ENCODE measurements around the gene RAD51B. TPM values are rescaled to one million over a fixed set of nuclear protein-coding genes. Genes with fewer than 3 reads are reported as not detected.

RAD51B gene
- total and polyA plus RNA-seq, 2 donors = 6.2 to 92.9 TPM

GRCh38 chr14:68192935-68193334, 373.4 kb downstream of the RAD51B start:
- Histone ChIP-seq H3K4me3 (ENCODE audit: low read depth, low read length) (no peak overlapping the region), H3K4me1 (ENCODE audit: insufficient read depth) (no peaks in the 10 kb centered on the region), H3K36me3 (ENCODE audit: insufficient read depth) (no peaks in the 10 kb centered on the region), H3K27ac (ENCODE audit: low read depth) (no peak overlapping the region)
- DNase-seq (ENCODE audit: extremely low spot score) = no peak
- 92% methylated on average over 2 of the region's 2 CpGs for WGBS

- DNase-seq (ENCODE audit: extremely low spot score) = no peak
- 33% methylated on average over 3 of the region's 3 CpGs for WGBS
- Histone ChIP-seq H3K36me3 (ENCODE audit: insufficient read depth) (no peaks in the 10 kb centered on the region), H3K4me1 (ENCODE audit: insufficient read depth) (no peaks in the 10 kb centered on the region), H3K27ac (ENCODE audit: low read depth) (peak overlapping the region; percentile 59), H3K4me3 (ENCODE audit: low read depth, low read length) (no peak overlapping the region)
Measured at GRCh38 chr14:68193970-68194681, 374.5 kb downstream of the RAD51B start.

GRCh38 chr14:68195126-68195525, 375.5 kb downstream of the RAD51B start:
- 38% methylated on average over 1 of the region's 1 CpG for WGBS
- H3K36me3 ChIP-seq (ENCODE audit: insufficient read depth) = no peaks in the 10 kb centered on the region
- H3K27ac ChIP-seq (ENCODE audit: low read depth) = no peak overlapping the region
- H3K4me1 ChIP-seq (ENCODE audit: insufficient read depth) = no peaks in the 10 kb centered on the region
- H3K4me3 ChIP-seq (ENCODE audit: low read depth, low read length) = no peak overlapping the region
- no peak for DNase-seq (ENCODE audit: extremely low spot score)

GRCh38 chr14:68198713-68199495, 379.3 kb downstream of the RAD51B start:
- DNase-seq (ENCODE audit: extremely low spot score) = no peak
- 49% methylated on average over 3 of the region's 3 CpGs for WGBS
- Histone ChIP-seq H3K4me1 (ENCODE audit: insufficient read depth) (no peaks in the 10 kb centered on the region), H3K36me3 (ENCODE audit: insufficient read depth) (no peaks in the 10 kb centered on the region), H3K4me3 (ENCODE audit: low read depth, low read length) (no peak overlapping the region), H3K27ac (ENCODE audit: low read depth) (no peak overlapping the region)

- 42% methylated on average over 8 of the region's 8 CpGs for WGBS
- peak overlapping the region; percentile 31 for H3K27ac ChIP-seq (ENCODE audit: low read depth)
- H3K4me3 ChIP-seq (ENCODE audit: low read depth, low read length) = no peak overlapping the region
- no peaks in the 10 kb centered on the region for H3K36me3 ChIP-seq (ENCODE audit: insufficient read depth)
- H3K4me1 ChIP-seq (ENCODE audit: insufficient read depth) = no peaks in the 10 kb centered on the region
- peak; percentile 42 for DNase-seq (ENCODE audit: extremely low spot score)
Measured at GRCh38 chr14:68199554-68200151, 380.1 kb downstream of the RAD51B start.

GRCh38 chr14:68203871-68204270, 384.3 kb downstream of the RAD51B start:
- no peak overlapping the region for H3K27ac ChIP-seq (ENCODE audit: low read depth)
- no peak overlapping the region for H3K4me3 ChIP-seq (ENCODE audit: low read depth, low read length)
- DNase-seq (ENCODE audit: extremely low spot score) = no peak
- H3K36me3 ChIP-seq (ENCODE audit: insufficient read depth) = no peaks in the 10 kb centered on the region
- no peaks in the 10 kb centered on the region for H3K4me1 ChIP-seq (ENCODE audit: insufficient read depth)

GRCh38 chr14:68208218-68208617, 388.6 kb downstream of the RAD51B start:
- Histone ChIP-seq H3K4me3 (ENCODE audit: low read depth, low read length) (no peak overlapping the region), H3K4me1 (ENCODE audit: insufficient read depth) (no peaks in the 10 kb centered on the region), H3K27ac (ENCODE audit: low read depth) (no peak overlapping the region), H3K36me3 (ENCODE audit: insufficient read depth) (no peaks in the 10 kb centered on the region)
- 49% methylated on average over 1 of the region's 1 CpG for WGBS
- no peak for DNase-seq (ENCODE audit: extremely low spot score)

GRCh38 chr14:68208626-68209317, 389.2 kb downstream of the RAD51B start:
- Histone ChIP-seq H3K27ac (ENCODE audit: low read depth) (no peak overlapping the region), H3K4me1 (ENCODE audit: insufficient read depth) (no peaks in the 10 kb centered on the region), H3K36me3 (ENCODE audit: insufficient read depth) (no peaks in the 10 kb centered on the region), H3K4me3 (ENCODE audit: low read depth, low read length) (no peak overlapping the region)
- DNase-seq (ENCODE audit: extremely low spot score) = no peak
- WGBS = 83% methylated on average over 1 of the region's 1 CpG

GRCh38 chr14:68210729-68211299, 391.2 kb downstream of the RAD51B start:
- WGBS = 31% methylated on average over 5 of the region's 5 CpGs
- H3K4me1 ChIP-seq (ENCODE audit: insufficient read depth) = no peaks in the 10 kb centered on the region
- no peak overlapping the region for H3K4me3 ChIP-seq (ENCODE audit: low read depth, low read length)
- H3K36me3 ChIP-seq (ENCODE audit: insufficient read depth) = no peaks in the 10 kb centered on the region
- DNase-seq (ENCODE audit: extremely low spot score) = peak; percentile 28
- peak overlapping the region; percentile 56 for H3K27ac ChIP-seq (ENCODE audit: low read depth)

- no peak for DNase-seq (ENCODE audit: extremely low spot score)
- 90% methylated on average over 2 of the region's 2 CpGs for WGBS
- no peaks in the 10 kb centered on the region for H3K36me3 ChIP-seq (ENCODE audit: insufficient read depth)
- H3K27ac ChIP-seq (ENCODE audit: low read depth) = no peak overlapping the region
- H3K4me3 ChIP-seq (ENCODE audit: low read depth, low read length) = no peak overlapping the region
- no peaks in the 10 kb centered on the region for H3K4me1 ChIP-seq (ENCODE audit: insufficient read depth)
Measured at GRCh38 chr14:68211421-68211820, 391.8 kb downstream of the RAD51B start.

GRCh38 chr14:68211886-68212285, 392.3 kb downstream of the RAD51B start:
- WGBS = 74% methylated on average over 2 of the region's 2 CpGs
- Histone ChIP-seq H3K27ac (ENCODE audit: low read depth) (no peak overlapping the region), H3K36me3 (ENCODE audit: insufficient read depth) (no peaks in the 10 kb centered on the region), H3K4me3 (ENCODE audit: low read depth, low read length) (no peak overlapping the region), H3K4me1 (ENCODE audit: insufficient read depth) (no peaks in the 10 kb centered on the region)
- DNase-seq (ENCODE audit: extremely low spot score) = no peak

- no peaks in the 10 kb centered on the region for H3K36me3 ChIP-seq (ENCODE audit: insufficient read depth)
- H3K4me1 ChIP-seq (ENCODE audit: insufficient read depth) = no peaks in the 10 kb centered on the region
- no peak overlapping the region for H3K27ac ChIP-seq (ENCODE audit: low read depth)
- DNase-seq (ENCODE audit: extremely low spot score) = no peak
- no peak overlapping the region for H3K4me3 ChIP-seq (ENCODE audit: low read depth, low read length)
Measured at GRCh38 chr14:68212361-68212760, 392.8 kb downstream of the RAD51B start.

GRCh38 chr14:68214431-68214830, 394.9 kb downstream of the RAD51B start:
- H3K4me3 ChIP-seq (ENCODE audit: low read depth, low read length) = no peak overlapping the region
- H3K4me1 ChIP-seq (ENCODE audit: insufficient read depth) = no peaks in the 10 kb centered on the region
- no peak overlapping the region for H3K27ac ChIP-seq (ENCODE audit: low read depth)
- H3K36me3 ChIP-seq (ENCODE audit: insufficient read depth) = no peaks in the 10 kb centered on the region
- DNase-seq (ENCODE audit: extremely low spot score) = no peak
- WGBS = 59% methylated on average over 4 of the region's 4 CpGs

All from urinary bladder (tissue), 4 donors.